Common myeloid progenitor, CD34-positive (primary cell): Measurements from ENCODE around the gene ANTKMT.

Experiments
- CTCF ChIA-PET: fragments of 350-600 bp; sonication (Branson Sonifier 250); formaldehyde crosslinking; loops from one replicate; lab custom pipeline; 2021; ENCODE audit warnings: antibody characterized with exemption; lab: Charles Lee
- POLR2A ChIA-PET: fragments of 350-600 bp; sonication (Branson Sonifier 250); formaldehyde crosslinking; loops from one replicate; lab custom pipeline; 2021; ENCODE audit warnings: antibody characterized with exemption; lab: Charles Lee
- DNase-seq, 3 donors: peaks; one replicate each; pipeline versions ENCODE4 v3.0.0 to v3.0.0-alpha.2; 2013
- H3K27ac ChIP-seq, 2 experiments: 1 replicate in 1 of 2; 2 replicates in 1 of 2; pipeline ENCODE4 v1.7.0; 2013; ENCODE audit warnings: inconsistent platforms in 2 of 2, low read length in 2 of 2, mild to moderate bottlenecking in 2 of 2, low read depth in 1 of 2, moderate library complexity in 1 of 2; ENCODE audit not compliant: severe bottlenecking in 2 of 2, insufficient read depth in 1 of 2, poor library complexity in 1 of 2
- H3K27me3 ChIP-seq, 5 experiments: replicated peaks in 2 of 5; 1 replicate in 3 of 5; 2 replicates in 2 of 5; pipeline versions ENCODE4 v1.6.1 to v1.7.0; 2013; ENCODE audit warnings: low read length in 4 of 5, mild to moderate bottlenecking in 2 of 5, moderate library complexity in 2 of 5, inconsistent platforms in 1 of 5; ENCODE audit not compliant: insufficient read depth in 5 of 5, control insufficient read depth in 4 of 5
- H3K36me3 ChIP-seq, 4 experiments: 1 replicate in 2 of 4; 2 replicates in 2 of 4; pipeline versions ENCODE4 v1.6.1 to v1.7.0; 2013; ENCODE audit warnings: low read length in 3 of 4, control low read depth in 1 of 4, mild to moderate bottlenecking in 1 of 4; ENCODE audit not compliant: control insufficient read depth in 4 of 4, insufficient read depth in 4 of 4
- H3K4me1 ChIP-seq, 4 experiments: 1 replicate in 3 of 4; 2 replicates in 1 of 4; pipeline versions ENCODE4 v1.6.1 to v1.7.1; 2013; ENCODE audit warnings: low read length in 3 of 4, mild to moderate bottlenecking in 3 of 4, control low read depth in 1 of 4, inconsistent platforms in 1 of 4, moderate library complexity in 1 of 4; ENCODE audit not compliant: control insufficient read depth in 4 of 4, insufficient read depth in 4 of 4; ENCODE audit errors: control extremely low read depth in 1 of 4
- H3K4me3 ChIP-seq, 7 experiments: 1 replicate in 4 of 7; 2 replicates in 3 of 7; pipeline versions ENCODE4 v1.5.1 to v1.7.0; 2013; ENCODE audit warnings: mild to moderate bottlenecking in 7 of 7, low read length in 6 of 7, moderate library complexity in 6 of 7, inconsistent platforms in 2 of 7, low read depth in 2 of 7, control low read depth in 1 of 7; ENCODE audit not compliant: insufficient read depth in 4 of 7, control insufficient read depth in 1 of 7; ENCODE audit errors: extremely low read depth in 1 of 7
- H3K9me3 ChIP-seq, 5 experiments: 1 replicate in 4 of 5; 2 replicates in 1 of 5; pipeline versions ENCODE4 v1.6.1 to v1.7.1; 2013; ENCODE audit warnings: low read length in 4 of 5, mild to moderate bottlenecking in 2 of 5, inconsistent platforms in 1 of 5, low read depth in 1 of 5, moderate library complexity in 1 of 5; ENCODE audit not compliant: control insufficient read depth in 4 of 5, insufficient read depth in 2 of 5; ENCODE audit errors: control extremely low read depth in 1 of 5
- WGBS: methylation state at CpG from one replicate; pipeline ENCODE4 v1.1.5; 2013; ENCODE audit not compliant: insufficient coverage; 5-methylcytosine and 5-hydroxymethylcytosine counted together

Gene ANTKMT

DNA sequence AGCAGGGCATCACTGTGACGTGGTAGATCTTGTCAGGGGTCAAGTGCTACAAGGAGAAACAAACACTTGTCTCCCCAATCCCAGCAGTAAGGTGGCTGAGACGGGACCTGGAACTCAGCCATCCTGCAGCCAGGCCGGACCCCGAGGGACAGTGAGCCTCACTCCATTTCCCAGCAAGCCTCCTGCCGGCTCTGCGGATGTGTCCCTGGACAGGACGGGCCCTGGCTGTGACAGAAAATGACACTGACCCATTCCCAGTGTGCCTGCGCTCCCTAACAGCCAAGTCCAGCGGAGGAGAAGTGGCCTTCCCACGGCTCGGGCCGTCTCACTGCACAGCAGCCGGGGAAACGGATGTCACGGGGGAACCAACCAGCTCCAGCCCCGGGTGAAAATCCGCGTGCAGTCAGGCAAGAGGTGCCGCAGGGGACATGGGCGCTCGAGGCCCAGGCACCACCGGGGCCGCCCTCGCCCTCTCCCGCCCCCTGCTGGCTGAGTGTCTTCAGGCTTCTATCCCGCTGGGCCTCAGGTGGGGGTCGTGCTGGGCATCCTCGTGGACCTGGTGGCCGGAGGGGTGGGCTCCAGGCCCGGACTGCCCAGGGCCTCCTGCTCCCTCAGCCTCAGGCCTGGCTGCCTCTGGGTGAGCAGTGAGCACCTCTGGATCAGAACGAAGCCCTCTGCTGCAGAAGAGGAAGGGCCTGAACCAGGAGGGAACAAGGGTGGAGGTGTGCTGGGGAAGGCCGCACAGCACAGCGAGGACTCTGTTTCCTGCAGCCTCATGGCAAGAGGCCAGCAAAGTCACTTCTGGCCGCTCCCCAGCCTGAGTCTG, 12.6 kb downstream of the ANTKMT start:
- Histone ChIP-seq H3K27ac (no peak overlapping the region), H3K27me3 (no peaks in the 10 kb centered on the region), H3K4me3 (no peak overlapping the region), H3K9me3 (no peaks in the 10 kb centered on the region), H3K4me1 (peaks cover 0 to 25% (median 17%) of the 10 kb centered on the region in 4 experiments), H3K36me3 (peaks cover 3 to 76% (median 59%) of the 10 kb centered on the region in 4 experiments)
- CTCF ChIA-PET = interaction anchor here (1.3 kb wide), 1 partner anchor 14 kb away, joined by 4 read pairs; no protein-coding TSS in a partner anchor
- POLR2A ChIA-PET = no interaction called here
- WGBS = 93% methylated on average over 34 of the region's 34 CpGs
- DNase-seq = no peak

DNA sequence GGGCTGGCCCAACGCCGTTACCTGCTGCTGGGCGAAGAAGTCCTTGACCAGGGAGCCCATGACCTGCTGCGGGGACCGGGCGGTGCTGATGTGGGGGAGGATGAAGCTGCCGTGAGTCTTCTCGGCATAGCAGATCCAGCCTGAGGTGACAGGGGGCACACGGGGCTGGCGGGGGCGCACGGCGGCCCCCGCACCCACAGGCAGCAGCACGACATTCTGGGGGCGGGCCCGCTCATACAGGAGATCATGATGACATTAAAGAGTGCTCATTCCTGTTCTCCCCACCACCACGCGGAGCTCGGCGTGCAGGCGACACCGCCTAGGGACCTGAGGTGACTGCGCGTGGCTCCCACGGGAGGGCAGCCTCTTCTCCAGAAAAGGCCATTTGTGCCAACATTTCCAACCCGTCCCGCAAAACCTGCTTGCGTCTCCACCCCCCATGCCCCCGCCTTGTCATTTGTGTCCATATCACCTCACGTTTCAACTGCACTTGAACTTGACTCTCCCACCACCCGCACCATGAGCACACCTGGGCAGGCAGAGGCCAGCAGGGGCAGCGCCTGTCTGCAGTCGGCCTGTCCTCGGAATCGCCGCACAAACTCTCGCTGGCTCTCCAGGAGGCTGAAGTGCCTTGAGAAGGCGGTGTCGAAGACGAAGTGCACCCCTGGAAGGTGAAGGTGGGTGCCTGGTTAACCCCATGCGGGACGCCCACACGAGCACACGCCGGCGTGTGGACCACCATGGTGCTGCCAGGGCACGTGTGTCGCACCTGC, 13.4 kb downstream of the ANTKMT start:
- Histone ChIP-seq H3K36me3 (peaks cover 3 to 74% (median 58%) of the 10 kb centered on the region in 4 experiments), H3K27me3 (no peaks in the 10 kb centered on the region), H3K9me3 (no peaks in the 10 kb centered on the region), H3K4me1 (peaks cover 0 to 27% (median 19%) of the 10 kb centered on the region in 4 experiments), H3K27ac (no peak overlapping the region), H3K4me3 (no peak overlapping the region)
- DNase-seq = no peak
- ChIA-PET POLR2A (no interaction called here), CTCF (interaction anchor here (1.3 kb wide), 1 partner anchor 15 kb away, joined by 4 read pairs; no protein-coding TSS in a partner anchor)
- 97% methylated on average over 42 of the region's 49 CpGs for WGBS

- Histone ChIP-seq H3K27ac (peak overlapping the region in 1 of 2 experiments; percentile 73), H3K4me3 (no peak overlapping the region), H3K27me3 (no peaks in the 10 kb centered on the region), H3K36me3 (peaks cover 3 to 67% (median 52%) of the 10 kb centered on the region in 4 experiments), H3K4me1 (peaks cover 0 to 36% (median 27%) of the 10 kb centered on the region in 4 experiments), H3K9me3 (no peaks in the 10 kb centered on the region)
- ChIA-PET CTCF (interaction anchor here (0.7 to 1.3 kb wide), 5 partner anchors 8 to 51 kb away, joined by 3 to 5 read pairs (median 3); partner anchors contain the start of genes ANTKMT, CCDC78 and HAGHL), POLR2A (no interaction called here)
- 96% methylated on average over 25 of the region's 25 CpGs for WGBS
- DNase-seq = no peak
Observed at GRCh38 chr16:734981-735881, 14.3 kb downstream of the ANTKMT start.

DNA sequence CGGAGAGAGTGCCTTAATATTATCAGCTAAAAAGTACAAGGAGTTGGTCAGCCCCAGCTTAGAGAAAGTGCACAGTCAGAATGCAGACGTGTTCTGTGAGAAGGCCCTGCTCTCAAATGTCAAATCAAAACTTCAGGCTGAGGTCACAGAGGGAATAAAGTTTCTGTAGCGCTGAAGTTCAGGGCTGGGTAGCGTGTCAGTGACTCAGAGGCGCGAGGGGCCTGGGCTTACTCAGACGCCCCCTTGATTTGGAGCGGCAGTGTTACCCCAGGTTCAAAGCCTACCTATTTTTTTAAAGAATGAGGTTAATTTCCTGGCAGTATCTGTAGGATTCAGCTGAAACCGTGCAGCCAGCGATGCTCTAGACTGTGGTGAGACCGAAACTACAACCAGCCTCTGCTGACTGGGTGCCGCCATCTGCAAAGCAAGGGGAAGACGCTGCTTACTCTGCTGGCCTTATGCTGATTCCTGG, 15.1 kb downstream of the ANTKMT start:
- Histone ChIP-seq H3K27me3 (no peaks in the 10 kb centered on the region), H3K4me3 (no peak overlapping the region), H3K4me1 (peaks cover 0 to 38% (median 29%) of the 10 kb centered on the region in 4 experiments), H3K9me3 (no peaks in the 10 kb centered on the region), H3K27ac (peak overlapping the region in 1 of 2 experiments; percentile 73), H3K36me3 (peaks cover 3 to 59% (median 46%) of the 10 kb centered on the region in 4 experiments)
- POLR2A ChIA-PET = no interaction called here
- DNase-seq = no peak
- WGBS = 98% methylated on average over 13 of the region's 13 CpGs
- CTCF ChIA-PET = interaction anchor here (0.6 to 1.6 kb wide), 7 partner anchors 9 to 1412 kb away, joined by 3 to 5 read pairs (median 3); partner anchors contain the start of genes ANTKMT, CCDC78 and HAGHL

DNA sequence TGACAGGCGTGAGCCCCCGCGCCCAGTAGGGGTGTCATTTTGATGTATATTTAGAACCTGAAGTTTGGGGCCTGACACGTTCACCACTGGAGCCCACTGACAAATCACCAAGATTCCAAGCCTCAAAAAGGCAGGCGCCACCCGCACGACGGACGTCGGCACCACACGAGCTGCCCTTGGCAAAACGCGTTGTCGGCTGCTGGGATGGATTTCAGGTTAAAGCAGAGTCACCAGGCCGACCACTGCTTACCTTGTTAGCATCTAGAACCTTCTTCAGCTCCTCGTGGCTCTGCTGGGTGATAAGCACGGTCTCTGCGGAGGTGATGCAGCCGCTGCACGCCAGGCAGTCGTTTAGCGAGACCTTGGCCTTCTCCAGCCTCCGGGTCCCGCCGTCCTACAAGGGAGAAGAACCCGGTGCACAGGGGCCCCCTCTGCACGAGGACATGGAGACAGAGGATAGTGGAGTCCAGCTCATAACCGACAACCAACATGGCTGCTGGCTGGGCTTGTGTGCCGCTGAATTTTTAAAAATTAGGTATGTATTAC, 16.1 kb downstream of the ANTKMT start:
- WGBS = 93% methylated on average over 28 of the region's 29 CpGs
- CTCF ChIA-PET = interaction anchor here (1.0 to 1.6 kb wide), 4 partner anchors 16 to 25 kb away, joined by 3 to 4 read pairs (median 3); partner anchors contain the start of gene ANTKMT
- POLR2A ChIA-PET = interaction anchor here (1.2 kb wide), 1 partner anchor 8 kb away, joined by 3 read pairs; no protein-coding TSS in a partner anchor
- DNase-seq = no peak
- Histone ChIP-seq H3K27me3 (no peaks in the 10 kb centered on the region), H3K27ac (peak overlapping the region in 1 of 2 experiments; percentile 64), H3K9me3 (no peaks in the 10 kb centered on the region), H3K4me1 (peaks cover 0 to 41% (median 33%) of the 10 kb centered on the region in 4 experiments), H3K36me3 (peaks cover 3 to 55% (median 42%) of the 10 kb centered on the region in 4 experiments), H3K4me3 (peak overlapping the region in 3 of 7 experiments; percentile 48 to 60 (median 48))
